Activated CD4-positive, CD25-positive, alpha-beta regulatory T cell treated with anti-CD3 and anti-CD28 coated beads, Interleukin-2, amount 50 U/mL, for 24 hours (primary cell): ENCODE measurements around the gene MED10.

ENCODE experiments used
- ATAC-seq, 2 donors: fragments of 150-1000 bp; cut with Tn5 transposase; one replicate each; pipeline ENCODE4 v1.10.0; 2021; ENCODE audit warnings: mild to moderate bottlenecking in 1 of 2, moderate library complexity in 1 of 2

Gene MED10

DNA sequence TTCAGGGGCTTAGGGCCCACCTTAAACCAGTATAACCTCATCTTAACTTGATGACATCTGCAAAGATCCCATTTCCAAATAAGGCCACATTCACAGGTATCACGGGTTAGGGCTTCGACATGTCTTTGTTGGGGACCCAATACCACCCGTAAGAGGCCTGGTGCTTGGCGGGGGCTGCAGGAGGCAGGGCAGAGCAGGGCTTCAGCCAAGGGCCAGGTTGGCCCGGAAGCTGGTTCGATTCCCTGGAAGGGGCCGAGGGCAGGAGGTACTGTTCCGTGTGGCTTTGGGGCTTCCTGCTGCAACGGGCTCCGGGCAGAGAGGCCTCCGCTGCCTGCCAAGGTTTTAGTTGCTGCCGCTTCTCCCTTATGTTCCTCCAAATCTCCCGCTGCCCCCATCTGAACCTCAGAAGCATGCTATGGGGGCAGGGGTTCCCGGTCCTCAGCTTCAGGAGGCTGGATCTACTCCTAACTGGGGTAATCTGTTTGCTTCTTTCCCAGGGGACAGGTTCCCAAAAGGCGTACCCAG lies 29.8 kb downstream of the MED10 start:
- ATAC-seq, result no peak

DNA sequence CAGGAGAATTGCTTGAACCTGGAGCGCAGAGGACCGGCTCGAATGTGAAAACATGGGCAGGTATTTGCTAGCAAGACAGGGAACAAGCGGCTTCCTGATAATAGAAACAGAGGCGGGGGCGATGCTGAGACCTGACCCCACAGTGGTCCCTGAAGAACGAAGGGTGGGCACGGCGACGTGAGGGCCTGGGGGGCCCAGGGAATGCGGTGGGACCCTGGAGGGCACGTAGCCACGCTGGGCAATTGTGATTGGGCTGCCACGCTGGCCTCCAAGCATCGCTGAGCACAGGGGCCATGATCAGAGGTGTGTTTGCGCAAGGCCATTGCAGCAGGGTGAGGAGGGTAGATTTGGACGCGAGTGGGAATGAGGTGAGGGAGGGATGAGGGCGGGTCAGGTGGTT lies 30.7 kb downstream of the MED10 start:
- ATAC-seq, result no peak

DNA sequence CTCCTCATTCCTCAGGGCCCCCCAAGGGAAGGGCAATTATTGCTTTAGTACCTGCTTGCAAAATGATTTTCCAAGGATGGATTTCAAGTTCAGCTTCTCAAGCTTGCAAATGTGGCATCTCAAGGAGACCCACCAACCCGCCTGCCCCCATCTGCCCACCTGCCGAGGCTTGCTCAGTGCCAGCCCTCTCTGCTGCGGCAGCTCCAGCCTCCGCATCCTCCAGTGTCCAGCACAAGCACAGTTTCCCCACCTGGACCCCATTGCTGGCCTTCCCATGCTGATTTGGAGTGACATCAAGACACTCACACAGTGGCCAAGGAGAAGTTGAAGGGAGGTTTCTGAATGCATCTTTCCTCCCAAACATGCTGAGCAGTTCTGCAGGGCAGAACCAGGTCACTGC lies 31.2 kb downstream of the MED10 start:
- no peak for ATAC-seq

DNA sequence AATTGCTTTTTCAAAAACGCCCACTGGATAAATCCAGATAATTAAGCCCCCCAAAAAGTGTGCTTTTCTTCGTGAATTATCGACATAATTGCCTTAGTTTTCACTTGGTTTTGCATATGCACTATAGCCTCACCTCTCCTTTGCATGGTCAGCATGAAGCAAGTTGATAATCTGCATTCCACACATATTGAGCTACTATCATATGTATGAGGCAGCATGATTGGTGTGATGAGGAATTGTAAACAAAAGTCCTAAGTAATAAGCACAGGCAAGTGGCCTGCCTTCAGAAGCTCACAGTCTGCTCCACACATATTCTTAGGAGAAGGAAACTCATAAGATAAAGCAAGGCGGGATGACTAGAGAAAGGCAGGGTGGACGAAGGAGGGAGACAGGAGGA lies 33.8 kb downstream of the MED10 start:
- ATAC-seq, result no peak

DNA sequence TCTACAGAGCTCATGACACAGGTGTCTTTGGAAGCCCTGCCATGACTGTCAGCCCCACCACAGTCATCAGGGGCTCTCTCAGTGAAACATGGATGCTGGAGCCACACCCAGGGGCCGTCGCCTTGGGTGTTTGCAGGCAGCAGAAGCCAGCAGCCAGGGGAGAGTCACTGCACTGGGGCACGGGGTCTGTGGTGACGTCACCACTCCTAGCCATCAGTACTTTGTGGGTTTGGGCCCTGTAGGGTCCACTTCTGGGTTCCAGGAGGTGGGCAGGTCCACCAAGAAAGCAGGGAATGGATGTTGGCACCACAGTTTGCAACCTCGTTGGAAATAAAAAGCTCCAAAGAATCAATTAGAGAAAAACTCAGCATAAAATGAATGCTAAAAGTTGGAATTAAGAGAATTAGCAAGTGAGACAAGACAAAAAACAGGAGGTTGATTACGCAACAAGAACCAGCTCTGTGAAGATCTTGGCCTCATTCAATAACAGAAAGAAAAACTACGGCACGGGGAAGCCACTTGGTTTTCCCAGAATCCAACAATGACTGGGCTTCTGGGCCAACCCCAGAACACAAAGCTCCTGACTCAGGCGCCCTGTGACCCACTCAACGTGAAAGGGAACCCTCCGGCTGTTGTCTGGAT lies 34.3 kb downstream of the MED10 start:
- no peak for ATAC-seq

DNA sequence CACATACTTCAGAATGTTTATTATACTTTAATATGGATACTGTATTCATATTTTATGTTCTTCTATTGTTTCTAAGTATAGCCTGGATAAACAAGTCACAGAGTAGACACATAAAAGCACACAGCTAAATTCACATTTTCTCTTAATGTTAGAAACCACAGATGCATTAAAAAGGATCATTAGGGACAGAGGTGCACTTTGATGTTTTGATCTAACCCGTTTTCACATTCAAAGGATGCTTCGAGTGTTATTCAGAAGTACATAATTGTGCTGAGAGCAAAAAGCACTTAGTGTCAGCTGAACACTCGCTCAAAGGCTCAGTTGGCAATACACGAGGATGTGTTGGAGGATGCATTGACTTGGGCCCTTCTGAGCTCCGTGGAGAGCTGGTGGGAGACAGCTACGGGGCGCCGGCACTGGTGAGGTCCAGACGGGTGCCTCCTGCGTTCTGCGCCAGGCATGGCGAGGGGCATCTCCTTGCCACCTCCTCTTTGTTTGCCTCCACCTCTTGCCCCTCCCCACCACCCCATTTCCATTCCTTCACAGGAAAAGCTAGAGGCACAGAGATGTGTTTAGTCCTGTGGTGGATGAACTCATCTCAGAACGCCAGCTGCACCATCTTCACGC lies 35.5 kb downstream of the MED10 start:
- ATAC-seq, result no peak

DNA sequence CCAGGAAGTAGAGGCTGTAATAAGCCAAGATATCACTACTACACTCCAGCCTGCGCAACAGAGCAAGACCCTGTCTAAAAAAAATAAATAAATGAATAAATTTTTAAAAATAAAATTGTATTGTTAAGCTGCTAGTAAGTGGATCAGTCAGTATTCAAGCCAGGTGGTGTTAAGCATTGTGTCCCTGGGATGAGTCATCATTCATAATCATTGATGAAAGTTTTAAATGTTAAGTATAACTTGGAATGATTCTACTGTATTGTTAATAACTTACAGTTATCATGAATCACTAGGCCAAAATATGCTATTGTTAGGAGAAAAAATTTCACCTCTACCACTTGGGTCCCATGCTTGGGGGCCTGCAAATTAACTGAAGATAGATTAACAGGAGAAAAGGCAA lies 38.2 kb downstream of the MED10 start:
- ATAC-seq, result no peak

DNA sequence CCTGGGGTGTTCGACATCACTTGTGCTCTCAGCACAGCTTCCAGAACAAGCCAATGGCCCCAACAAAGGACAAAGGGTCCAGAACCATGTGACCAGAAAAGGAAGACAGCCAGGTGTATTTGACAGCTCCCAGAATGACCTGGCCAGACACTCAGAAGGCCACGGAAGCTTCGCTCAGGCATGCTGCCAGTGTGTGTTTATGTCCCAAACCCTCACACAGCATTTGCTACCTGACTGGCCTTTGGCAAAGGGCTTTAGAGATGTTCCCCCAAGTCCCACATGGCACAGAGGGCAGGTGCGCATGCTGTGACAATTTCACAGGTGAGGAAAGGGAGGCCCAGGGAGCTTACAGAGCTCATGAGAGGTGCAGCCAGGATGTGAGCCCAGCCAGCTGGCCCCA lies 39.5 kb downstream of the MED10 start:
- ATAC-seq, result no peak

DNA sequence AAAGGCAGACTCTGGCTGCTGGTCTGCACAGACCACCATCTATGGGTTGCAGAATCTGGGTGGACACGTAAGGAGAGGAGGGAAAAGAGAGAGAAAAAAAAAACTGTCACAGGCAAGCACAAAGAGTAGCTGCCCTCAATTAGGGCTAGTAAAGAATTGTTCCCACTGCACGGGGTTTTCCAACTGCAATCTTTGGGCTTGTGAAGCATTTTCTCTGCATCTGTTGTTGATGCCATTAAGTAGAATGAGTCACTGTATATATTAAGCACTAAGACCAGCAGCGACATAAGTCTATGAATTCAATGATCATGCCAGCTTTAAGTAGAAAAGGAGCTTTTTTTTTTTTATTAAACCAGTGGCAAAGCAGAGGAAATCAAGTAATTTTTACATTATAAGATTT lies 40.2 kb downstream of the MED10 start:
- no peak for ATAC-seq

DNA sequence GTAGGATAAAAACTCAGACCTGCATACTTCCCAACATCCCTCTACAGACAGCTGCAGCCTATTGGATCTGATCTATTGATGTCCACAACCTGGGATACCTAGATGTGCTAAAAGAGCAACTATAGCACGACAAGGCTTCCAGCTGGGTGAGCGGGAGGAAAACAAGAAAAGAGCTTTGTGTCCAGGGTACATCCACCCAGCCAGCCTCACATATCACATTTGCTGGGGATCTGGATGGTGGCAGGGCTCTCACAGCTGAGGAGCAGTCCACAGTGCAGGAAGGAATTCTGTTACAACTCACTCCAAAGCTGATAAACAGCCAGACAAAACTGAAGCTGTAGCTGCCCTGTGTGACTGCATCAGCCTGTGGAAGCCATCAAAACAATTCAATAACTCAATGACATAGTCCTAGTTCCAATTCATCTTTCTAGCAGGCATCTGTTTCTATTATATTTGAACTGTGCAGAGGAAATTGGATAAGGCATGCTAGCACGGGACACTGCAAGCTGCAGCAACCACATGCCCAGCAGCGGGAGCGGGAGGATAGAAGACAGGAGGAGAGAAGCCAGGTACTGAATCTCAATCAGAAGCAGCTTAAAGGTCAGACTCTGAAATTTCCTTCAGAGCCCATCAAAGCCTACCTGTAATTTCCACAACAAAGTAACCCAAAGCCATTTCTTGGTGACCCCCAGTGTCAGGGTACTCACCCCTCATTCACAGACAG lies 45.0 kb downstream of the MED10 start:
- ATAC-seq, result no peak

DNA sequence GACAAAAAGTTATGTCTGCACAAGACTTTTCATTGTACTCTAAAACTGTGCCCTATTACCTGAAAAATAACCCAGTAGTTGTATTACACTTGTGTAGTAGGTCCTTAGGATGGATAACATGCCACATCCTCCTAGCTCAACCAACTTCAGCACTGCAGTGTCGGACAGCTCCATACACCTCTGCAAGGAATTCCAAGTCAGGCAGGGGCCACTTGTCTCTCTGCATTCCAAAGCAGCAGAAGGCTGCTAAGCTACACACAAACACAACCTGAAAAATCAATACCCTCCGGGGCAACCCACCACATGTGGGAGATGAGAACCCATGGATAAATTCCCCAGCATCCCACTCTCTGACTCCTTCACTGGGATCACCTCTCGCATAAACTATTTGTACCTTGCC lies 50.2 kb downstream of the MED10 start:
- no peak for ATAC-seq

DNA sequence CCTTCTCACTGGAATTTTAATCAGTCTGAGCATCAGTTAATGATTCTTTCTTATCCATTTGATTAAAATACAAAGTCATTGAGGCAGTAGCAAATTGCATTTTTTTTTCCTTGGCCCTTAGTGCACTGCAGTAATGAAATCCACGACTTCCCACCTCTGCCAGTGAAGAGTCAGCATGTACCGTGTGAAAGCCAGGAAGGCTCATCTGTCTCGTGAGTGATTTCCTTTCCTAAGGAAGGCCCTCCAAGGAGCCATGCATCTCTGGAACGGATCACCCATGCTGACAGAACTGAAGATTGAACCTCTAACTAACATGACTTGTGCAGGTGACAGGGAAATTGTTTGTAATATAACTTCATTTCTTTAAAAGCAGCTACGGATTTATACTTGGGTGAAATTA lies 51.6 kb downstream of the MED10 start:
- no peak for ATAC-seq

DNA sequence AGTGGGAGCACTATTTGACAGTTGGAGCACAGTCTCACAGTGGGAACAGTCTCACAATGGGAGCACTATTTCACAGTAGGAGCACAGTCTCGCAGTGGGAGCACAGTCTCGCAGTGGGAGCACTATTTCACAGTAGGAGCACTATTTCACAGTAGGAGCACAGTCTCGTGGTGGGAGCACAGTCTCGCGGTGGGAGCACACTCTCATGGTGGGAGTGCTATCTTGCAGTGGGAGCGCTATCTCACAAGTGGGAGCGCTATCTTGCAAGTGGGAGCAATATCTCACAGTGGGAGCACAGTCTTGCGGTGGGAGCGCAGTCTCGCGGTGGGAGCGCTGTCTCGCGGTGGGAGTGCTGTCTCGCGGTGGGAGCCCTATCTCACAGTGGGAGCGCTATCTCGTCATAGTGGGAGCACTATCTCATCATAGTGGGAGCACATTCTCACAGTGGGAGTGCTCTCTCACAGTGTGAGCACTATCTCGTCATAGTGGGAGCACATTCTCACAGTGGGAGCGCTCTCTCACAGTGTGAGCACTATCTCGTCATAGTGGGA lies 56.1 kb downstream of the MED10 start:
- no peak for ATAC-seq
